H1 (cell line): ENCODE results near the gene RDH5. TPM values are rescaled to one million over a fixed set of nuclear protein-coding genes. Genes with fewer than 3 reads are reported as not detected.

Experiments used
- CTCF ChIA-PET: fragments of 300-600 bp; sonication (Branson Sonifier 250); formaldehyde crosslinking; loops from one replicate; lab custom pipeline; 2021; ENCODE audit not compliant: partially characterized antibody; lab: Charles Lee
- POLR2A ChIA-PET: fragments of 300-600 bp; sonication (Branson Sonifier 250); formaldehyde crosslinking; loops from one replicate; lab custom pipeline; 2021; ENCODE audit warnings: inconsistent platforms; ENCODE audit not compliant: partially characterized antibody; lab: Charles Lee
- DNase-seq, 2 experiments: peaks; one replicate each; pipeline versions ENCODE4 v3.0.0 to v3.0.0-alpha.2; 2010 to 2022; ENCODE audit warnings: low spot score in 2 of 2, low read depth in 1 of 2, mixed read lengths in 1 of 2
- FAIRE-seq: peaks from 2 replicates; lab custom pipeline; 2011; peaks lifted over from hg19 to GRCh38; lab: Jason Lieb, UNC
- H2AFZ ChIP-seq: 2 replicates; pipeline ENCODE4 v1.8.1; 2012; ENCODE audit warnings: low read length, inconsistent platforms
- H2AK5ac ChIP-seq: 2 replicates; pipeline ENCODE4 v1.6.1; 2013; ENCODE audit warnings: low read depth, low read length
- H2BK120ac ChIP-seq: replicated peaks from 2 replicates; pipeline ENCODE3; 2013; ENCODE audit warnings: low read depth, low read length, inconsistent platforms
- H2BK12ac ChIP-seq: 2 replicates; pipeline ENCODE4 v1.6.1; 2013; ENCODE audit warnings: low read depth, low read length
- H2BK15ac ChIP-seq: 2 replicates; pipeline ENCODE4 v1.6.1; 2013; ENCODE audit warnings: low read length
- H2BK20ac ChIP-seq: 2 replicates; pipeline ENCODE4 v1.6.1; 2013; ENCODE audit warnings: low read length
- H2BK5ac ChIP-seq: 2 replicates; pipeline ENCODE4 v1.6.1; 2013; ENCODE audit warnings: low read depth, low read length
- H3K14ac ChIP-seq: 2 replicates; pipeline ENCODE4 v1.6.1; 2013; ENCODE audit warnings: inconsistent platforms; ENCODE audit not compliant: insufficient read length
- H3K18ac ChIP-seq: 2 replicates; pipeline ENCODE4 v1.6.1; 2013; ENCODE audit warnings: low read length; ENCODE audit errors: extremely low read depth
- H3K23ac ChIP-seq: 2 replicates; pipeline ENCODE4 v1.6.1; 2013; ENCODE audit warnings: inconsistent platforms; ENCODE audit not compliant: insufficient read length
- H3K23me2 ChIP-seq: 2 replicates; pipeline ENCODE4 v1.6.1; 2013; ENCODE audit warnings: low read depth, low read length
- H3K27ac ChIP-seq: 2 replicates; pipeline ENCODE4 v1.6.1; 2011; ENCODE audit warnings: low read depth, low read length, inconsistent platforms
- H3K27me3 ChIP-seq, 4 experiments: replicated peaks in 1 of 4; 1 replicate in 1 of 4; 2 replicates in 3 of 4; pipeline versions ENCODE4 v1.6.1 to v1.8.1; 2011 to 2013; ENCODE audit warnings: low read length in 3 of 4, mild to moderate bottlenecking in 3 of 4, inconsistent platforms in 2 of 4, mixed read lengths in 2 of 4, moderate library complexity in 1 of 4; ENCODE audit not compliant: control insufficient read depth in 3 of 4, insufficient read depth in 3 of 4; ENCODE audit errors: extremely low read depth in 1 of 4
- H3K36me3 ChIP-seq, 4 experiments: 2 replicates each; pipeline versions ENCODE4 v1.6.1 to v1.8.1; 2011 to 2013; ENCODE audit warnings: mild to moderate bottlenecking in 4 of 4, low read length in 3 of 4, moderate library complexity in 2 of 4, control low read depth in 1 of 4, inconsistent platforms in 1 of 4; ENCODE audit not compliant: insufficient read depth in 4 of 4, control insufficient read depth in 2 of 4
- H3K4ac ChIP-seq: replicated peaks from 2 replicates; pipeline ENCODE3; 2013; ENCODE audit warnings: low read length, low read depth, mixed read lengths, inconsistent platforms; ENCODE audit not compliant: insufficient read length
- H3K4me1 ChIP-seq, 4 experiments: replicated peaks in 1 of 4; 1 replicate in 1 of 4; 2 replicates in 3 of 4; pipeline versions ENCODE4 v1.6.1 to v1.8.1; 2011 to 2013; ENCODE audit warnings: low read length in 3 of 4, inconsistent platforms in 2 of 4, mixed read lengths in 1 of 4; ENCODE audit not compliant: insufficient read depth in 4 of 4, control insufficient read depth in 3 of 4
- H3K4me2 ChIP-seq, 2 experiments: 2 replicates each; pipeline versions ENCODE4 v1.6.1 to v1.8.1; 2011 to 2013; ENCODE audit warnings: low read depth in 2 of 2, low read length in 2 of 2, control low read depth in 1 of 2, inconsistent platforms in 1 of 2, mild to moderate bottlenecking in 1 of 2; ENCODE audit not compliant: insufficient read depth in 1 of 2
- H3K4me3 ChIP-seq, 4 experiments: fragments of 200-600, 300-600 bp in 1 of 4; sonication (generic), shearing (Covaris generic), sonication (Bioruptor Twin) in 1 of 4; 2 replicates each; pipeline versions ENCODE4 v1.5.1 to v1.8.1; 2011 to 2016; ENCODE audit warnings: low read length in 4 of 4, low read depth in 3 of 4, control low read depth in 2 of 4, inconsistent platforms in 2 of 4, mild to moderate bottlenecking in 2 of 4, mixed read lengths in 1 of 4, moderate library complexity in 1 of 4; ENCODE audit not compliant: insufficient read depth in 2 of 4; ENCODE audit errors: extremely low read depth in 1 of 4
- H3K56ac ChIP-seq: replicated peaks from 2 replicates; pipeline ENCODE3; 2013; ENCODE audit warnings: low read depth, mild to moderate bottlenecking, mixed read lengths, low read length, inconsistent platforms; ENCODE audit not compliant: insufficient read length
- H3K79me1 ChIP-seq: 2 replicates; pipeline ENCODE4 v1.6.1; 2013; ENCODE audit warnings: low read depth, low read length, control low read depth
- H3K79me2 ChIP-seq, 2 experiments: 2 replicates each; pipeline versions ENCODE4 v1.6.1 to v1.8.1; 2012 to 2013; ENCODE audit warnings: low read length in 2 of 2, mild to moderate bottlenecking in 2 of 2, inconsistent platforms in 1 of 2; ENCODE audit not compliant: insufficient read depth in 2 of 2, control insufficient read depth in 1 of 2
- H3K9ac ChIP-seq, 4 experiments: replicated peaks in 1 of 4; 1 replicate in 1 of 4; 2 replicates in 3 of 4; pipeline versions ENCODE4 v1.6.1 to v1.8.1; 2011 to 2013; ENCODE audit warnings: low read depth in 3 of 4, low read length in 3 of 4, control low read depth in 2 of 4, mild to moderate bottlenecking in 2 of 4, moderate library complexity in 2 of 4, inconsistent platforms in 1 of 4; ENCODE audit errors: extremely low read depth in 1 of 4
- H3K9me3 ChIP-seq, 2 experiments: 2 replicates each; pipeline versions ENCODE4 v1.6.1 to v1.8.1; 2012 to 2013; ENCODE audit warnings: mild to moderate bottlenecking in 2 of 2, moderate library complexity in 2 of 2, control low read depth in 1 of 2, inconsistent platforms in 1 of 2, low read depth in 1 of 2, low read length in 1 of 2, mixed read lengths in 1 of 2; ENCODE audit not compliant: insufficient read depth in 2 of 2
- H4K20me1 ChIP-seq, 2 experiments: replicated peaks in 1 of 2; 2 replicates each; pipeline versions ENCODE3 to v1.8.1; 2011 to 2013; ENCODE audit warnings: inconsistent platforms in 2 of 2, low read length in 2 of 2, mild to moderate bottlenecking in 1 of 2; ENCODE audit not compliant: insufficient read depth in 2 of 2, control insufficient read depth in 1 of 2
- H4K5ac ChIP-seq: 2 replicates; pipeline ENCODE4 v1.6.1; 2013; ENCODE audit warnings: low read length, low read depth, mixed read lengths, inconsistent platforms; ENCODE audit not compliant: insufficient read length
- H4K8ac ChIP-seq: 2 replicates; pipeline ENCODE4 v1.8.0; 2013; ENCODE audit warnings: mild to moderate bottlenecking, moderate library complexity, low read length, inconsistent platforms; ENCODE audit not compliant: insufficient read depth; ENCODE audit errors: extremely low read depth
- H4K91ac ChIP-seq: replicated peaks from 2 replicates; pipeline ENCODE3; 2013; ENCODE audit warnings: low read length, mixed read lengths, inconsistent platforms; ENCODE audit not compliant: insufficient read length
- ASH2L ChIP-seq: fragments of 200-600, 300-600 bp; sonication (generic); IDR thresholded peaks from one replicate; pipeline ENCODE4 v1.7.1; 2017; ENCODE audit warnings: low read length
- ATF3 ChIP-seq: IDR thresholded peaks from 2 replicates; pipeline ENCODE4 v1.6.1; 2011; ENCODE audit warnings: low read depth, mild to moderate bottlenecking, low read length; ENCODE audit not compliant: insufficient read depth
- BACH1 ChIP-seq: IDR thresholded peaks from 2 replicates; pipeline ENCODE4 v1.6.1; 2012; ENCODE audit warnings: low read length, improper control_type of control experiment
- CTCF ChIP-seq, 3 experiments: IDR thresholded peaks; 1 replicate in 2 of 3; 2 replicates in 1 of 3; pipeline versions ENCODE4 v1.5.1 to v1.6.1; 2011; ENCODE audit warnings: low read length in 3 of 3, mild to moderate bottlenecking in 3 of 3, inconsistent platforms in 2 of 3, low read depth in 1 of 3, moderate library complexity in 1 of 3; ENCODE audit not compliant: insufficient read depth in 1 of 3; ENCODE audit errors: control extremely low read depth in 1 of 3
- PHF8 ChIP-seq: fragments of 200-600 bp; sonication (generic); conservative IDR thresholded peaks from 2 replicates; pipeline ENCODE4 v1.7.1; 2012; ENCODE audit warnings: low read depth, mild to moderate bottlenecking, inconsistent platforms, low read length, moderate library complexity
- POLR2A ChIP-seq, 2 experiments: IDR thresholded peaks; 1 replicate in 1 of 2; 2 replicates in 1 of 2; pipeline ENCODE4 v1.6.1; 2011; ENCODE audit warnings: low read depth in 2 of 2, low read length in 2 of 2, mild to moderate bottlenecking in 2 of 2; ENCODE audit errors: control extremely low read depth in 1 of 2
- TAF1 ChIP-seq: IDR thresholded peaks from 2 replicates; pipeline ENCODE4 v1.6.1; 2011; ENCODE audit warnings: mild to moderate bottlenecking, low read depth, low read length
- TBP ChIP-seq: IDR thresholded peaks from 2 replicates; pipeline ENCODE4 v1.6.1; 2011; ENCODE audit warnings: low read depth, low read length, improper control_type of control experiment
- YY1 ChIP-seq: IDR thresholded peaks from 2 replicates; pipeline ENCODE4 v1.6.1; 2011; ENCODE audit warnings: low read depth, mild to moderate bottlenecking, low read length
- WGBS, 2 experiments: shearing (Covaris generic) in 1 of 2; methylation state at CpG; one replicate each; pipeline versions ENCODE4 v1.1.6 to v1.1.7; 2013 to 2015; ENCODE audit warnings: low lambda C conversion rate in 2 of 2, mixed read lengths in 2 of 2, inconsistent platforms in 1 of 2, low coverage in 1 of 2, missing lambda C conversion rate in 1 of 2; ENCODE audit not compliant: insufficient replicate concordance in 2 of 2, insufficient coverage in 1 of 2, insufficient read length in 1 of 2; ENCODE audit errors: extremely low coverage in 1 of 2, missing lambda C conversion rate in 1 of 2; 5-methylcytosine and 5-hydroxymethylcytosine counted together
- polyA plus RNA-seq, 7 experiments: library from polyadenylated mRNA; depleted of rRNA in 3 of 7; stranded (reverse) in 5 of 7; unstranded in 2 of 7; fragments of >200 nt in 5 of 7; fragments of 200-250 nt in 2 of 7; gene quantifications; 1 replicate in 5 of 7; 2 replicates in 1 of 7; 4 replicates in 1 of 7; pipeline versions ENCODE4 v1.2.1 to v1.2.3, GENCODE V29; 2011 to 2013; ENCODE audit warnings: missing spikeins in 2 of 7, mixed read lengths in 2 of 7
- total RNA-seq: library from RNA; stranded (reverse); fragmentation: NEBNext Ultra II Directional; extraction: Animal tissue kit (Norgen Biotek cat#: 25700); gene quantifications from 2 replicates; pipeline ENCODE4 v1.2.1, GENCODE V29; 2021

The RDH5 gene
- total and polyA plus RNA-seq, 2 of the 8 experiments (the other 6 are each of a cell fraction or from before 2014, with no cell fraction given) = 4.2 to 6.0 TPM

DNA sequence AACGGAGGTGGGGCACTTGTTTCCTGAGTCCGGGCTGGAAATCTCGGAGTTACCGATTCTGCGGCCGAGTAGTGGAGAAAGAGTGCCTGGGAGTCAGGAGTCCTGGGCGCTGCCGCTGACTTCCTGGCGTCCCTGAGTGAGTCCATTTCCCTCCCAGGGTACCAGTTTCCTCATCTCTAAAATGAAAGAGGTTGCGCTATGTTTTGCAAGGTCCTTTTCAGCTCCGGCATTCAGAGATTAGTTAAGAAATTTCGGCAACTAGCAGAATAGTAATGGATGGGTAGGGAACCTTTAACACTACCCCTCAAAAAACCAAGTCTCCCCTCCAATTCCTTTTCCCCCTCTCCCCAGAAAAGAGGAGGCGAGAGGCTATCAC, 3.6 kb upstream of the RDH5 start:
- no peak overlapping the region for H4K91ac ChIP-seq
- H4K5ac ChIP-seq = peak overlapping the region; percentile 7
- H3K4me2 ChIP-seq = peak overlapping the region; percentile 87 to 89
- no peak overlapping the region for H3K4ac ChIP-seq
- peak overlapping the region; percentile 77 to 95 (median 87) for H3K4me3 ChIP-seq
- H3K36me3 ChIP-seq = 0 out of 8 replicates have a peak, but pooled peaks cover 0 to 4% (median 0%) of the 10 kb centered on the region in 4 experiments
- 4% methylated on average over 13 of the region's 13 CpGs; no CpG with 5 or more reads in 1 of the 2 experiments for WGBS, 2 experiments
- ChIA-PET CTCF (interaction anchor here (0.5 to 11.1 kb wide), 8 partner anchors 10 to 362 kb away, joined by 3 to 229 read pairs (median 10); partner anchors contain the start of genes CD63 and ITGA7), POLR2A (interaction anchor here (0.9 to 8.3 kb wide), 10 partner anchors 8 to 126 kb away, joined by 3 to 103 read pairs (median 5); partner anchors contain the start of genes CD63, ITGA7 and MMP19)
- FAIRE-seq (no peak), DNase-seq (no peak)
- H3K79me1 ChIP-seq = peaks cover 5% of the 10 kb centered on the region
- peak overlapping the region; percentile 55 to 63 (median 60) for H3K9ac ChIP-seq
- no peak overlapping the region for H3K14ac ChIP-seq
- H3K56ac ChIP-seq = no peak overlapping the region
- no peak overlapping the region for H4K8ac ChIP-seq
- no peak overlapping the region; the same call in 1 of the 2 replicates for H2BK15ac ChIP-seq
- H3K23me2 ChIP-seq = peaks cover 12% of the 10 kb centered on the region
- peak overlapping the region; percentile 60 for H3K27ac ChIP-seq
- H2AK5ac ChIP-seq = no peak overlapping the region
- no peak overlapping the region for H2AFZ ChIP-seq
- 0 out of 2 replicates have a peak overlapping the region, but pooled peaks have one; percentile 32 for H2BK20ac ChIP-seq
- peaks cover 0 to 9% of the 10 kb centered on the region in 2 experiments; a peak in 1 of 4 replicates for H3K79me2 ChIP-seq
- peaks cover 10 to 27% (median 19%) of the 10 kb centered on the region in 4 experiments for H3K4me1 ChIP-seq
- H2BK120ac ChIP-seq = no peak overlapping the region
- no peaks in the 10 kb centered on the region for H3K9me3 ChIP-seq
- peak overlapping the region; percentile 77; the same call in 1 of the 2 replicates for H2BK12ac ChIP-seq
- H3K23ac ChIP-seq = no peak overlapping the region
- H4K20me1 ChIP-seq = peaks cover 0 to 2% of the 10 kb centered on the region in 2 experiments
- H2BK5ac ChIP-seq = peak overlapping the region; percentile 76; the same call in 1 of the 2 replicates
- H3K18ac ChIP-seq = peak overlapping the region; percentile 95
- H3K27me3 ChIP-seq = no peaks in the 10 kb centered on the region; a peak in 2 of 7 replicates
- TF ChIP-seq CTCF (IDR thresholded peaks at IDR 0.05; ENCODE audit: control extremely low read depth in 1 of 3, insufficient read depth in 1 of 3, low read depth in 1 of 3, low read length in 3 of 3) (no peak), TAF1 (0 out of 2 replicates have a peak, but pooled peaks have one; percentile 10), ASH2L (no peak), PHF8 (no peak), YY1 (no peak), TBP (no peak), POLR2A (IDR thresholded peaks at IDR 0.05; ENCODE audit: control extremely low read depth in 1 of 2, low read depth in 2 of 2, low read length in 2 of 2) (0 out of 3 replicates have a peak, but pooled peaks of 1 of the 2 experiments have one; percentile 14), ATF3 (no peak), BACH1 (no peak)
